ENCODE data around the gene YPEL1.
"Not testable (repeated sequence)": the region's sequence is repeated elsewhere in the genome, so short reads cannot be mapped to it uniquely, and the experiment has no call there.

Gene YPEL1

DNA sequence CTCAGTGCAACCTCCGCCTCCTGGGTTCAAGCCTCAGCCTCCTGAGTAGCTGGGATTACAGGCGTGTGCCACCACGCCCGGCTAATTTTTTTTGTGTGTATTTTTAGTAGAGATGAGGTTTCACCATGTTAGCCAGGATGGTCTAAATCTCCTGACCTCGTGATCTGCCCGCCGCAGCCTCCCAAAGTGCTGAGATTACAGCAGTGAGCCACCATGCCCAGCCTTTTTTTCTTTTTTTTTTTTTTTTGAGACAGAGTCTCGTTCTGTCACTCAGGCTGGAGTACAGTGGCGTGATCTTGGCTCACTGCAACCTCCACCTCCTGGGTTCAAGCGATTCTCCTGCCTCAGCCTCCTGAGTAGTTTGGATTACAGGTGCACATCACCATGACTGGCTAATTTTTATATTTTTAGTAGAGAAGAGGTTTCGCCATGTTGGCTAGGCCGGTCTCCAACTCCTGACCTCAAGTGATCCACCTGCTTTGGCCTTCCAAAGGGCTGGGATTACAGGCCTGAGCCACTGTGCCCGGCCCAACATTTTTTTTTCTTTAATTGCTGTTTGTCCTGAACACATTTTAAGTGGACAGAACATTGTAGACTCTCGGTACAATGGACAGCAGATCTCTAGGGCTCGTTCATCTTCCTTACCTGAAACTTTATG, 14.3 kb downstream of the YPEL1 start:
- not testable (repeated sequence) for DNase-seq (ENCODE audit: low spot score)

DNA sequence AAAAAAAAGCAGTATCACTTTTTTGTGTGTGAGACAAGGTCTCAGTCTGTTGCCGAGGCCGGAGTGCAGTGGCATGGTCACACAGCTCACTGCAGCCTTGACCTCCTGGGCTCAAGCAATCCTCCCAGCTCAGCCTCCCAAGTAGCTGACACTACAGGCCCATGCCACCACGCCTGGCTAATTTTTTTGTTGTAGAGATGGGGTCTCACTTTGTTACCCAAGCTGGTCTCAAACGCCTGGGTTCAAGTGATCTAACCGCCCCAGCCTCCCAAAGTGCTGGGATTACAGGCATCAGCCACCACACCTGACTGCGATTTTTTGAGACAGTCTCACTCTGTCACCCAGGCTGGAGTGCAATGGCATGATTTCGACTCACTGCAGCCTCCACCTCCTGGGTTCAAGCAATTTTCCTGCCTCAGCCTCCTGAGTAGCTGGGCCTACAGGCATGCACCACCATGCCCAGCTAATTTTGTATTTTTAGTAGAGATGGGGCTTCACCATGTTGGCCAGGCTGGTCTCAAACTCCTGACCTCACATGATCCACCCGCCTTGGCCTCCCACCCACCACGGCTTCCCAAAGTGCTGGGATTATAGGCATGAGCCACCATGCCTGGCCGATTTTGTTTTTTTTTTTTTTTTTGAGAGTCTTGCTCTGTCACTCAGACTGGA, 15.3 kb downstream of the YPEL1 start:
- DNase-seq (ENCODE audit: low spot score): not testable (repeated sequence)

DNA sequence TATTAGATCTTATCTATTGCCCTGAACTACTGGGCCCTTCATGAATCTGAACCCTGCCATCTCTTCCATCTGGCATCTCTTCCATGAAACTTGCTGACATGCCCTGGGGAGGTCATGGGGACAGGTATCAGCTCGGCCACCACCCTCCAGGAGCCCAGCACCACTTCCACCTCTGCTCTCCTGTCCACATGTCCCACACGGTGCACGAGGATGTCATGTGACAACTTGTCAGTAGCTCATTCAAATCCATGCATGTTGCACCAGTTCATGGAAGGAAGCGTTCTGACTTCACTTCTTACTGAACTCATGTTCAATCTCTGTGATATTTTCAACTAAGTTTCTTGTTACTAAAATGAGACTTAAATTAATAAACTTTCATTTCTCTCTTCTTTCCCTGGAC, 16.6 kb downstream of the YPEL1 start:
- DNase-seq (ENCODE audit: low spot score): no peak

DNA sequence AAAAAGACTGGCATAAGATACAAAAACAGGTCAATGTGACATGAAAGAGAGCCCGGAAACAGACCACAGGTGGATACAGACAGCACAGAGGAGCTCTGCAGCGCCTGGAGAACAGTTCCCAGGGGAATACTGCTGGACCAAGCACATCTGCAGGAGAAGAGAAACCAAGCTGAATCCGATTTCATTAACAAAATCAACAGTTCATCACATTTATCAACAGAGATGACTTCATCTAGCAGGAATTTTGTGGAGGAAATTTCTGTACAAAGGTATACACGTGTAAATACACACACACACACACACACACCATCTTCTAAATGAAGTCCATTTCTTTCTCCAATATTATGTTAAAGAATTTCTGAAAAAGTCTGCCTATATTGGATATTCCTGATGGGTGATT, 17.1 kb downstream of the YPEL1 start:
- no peak for DNase-seq (ENCODE audit: low spot score)

DNA sequence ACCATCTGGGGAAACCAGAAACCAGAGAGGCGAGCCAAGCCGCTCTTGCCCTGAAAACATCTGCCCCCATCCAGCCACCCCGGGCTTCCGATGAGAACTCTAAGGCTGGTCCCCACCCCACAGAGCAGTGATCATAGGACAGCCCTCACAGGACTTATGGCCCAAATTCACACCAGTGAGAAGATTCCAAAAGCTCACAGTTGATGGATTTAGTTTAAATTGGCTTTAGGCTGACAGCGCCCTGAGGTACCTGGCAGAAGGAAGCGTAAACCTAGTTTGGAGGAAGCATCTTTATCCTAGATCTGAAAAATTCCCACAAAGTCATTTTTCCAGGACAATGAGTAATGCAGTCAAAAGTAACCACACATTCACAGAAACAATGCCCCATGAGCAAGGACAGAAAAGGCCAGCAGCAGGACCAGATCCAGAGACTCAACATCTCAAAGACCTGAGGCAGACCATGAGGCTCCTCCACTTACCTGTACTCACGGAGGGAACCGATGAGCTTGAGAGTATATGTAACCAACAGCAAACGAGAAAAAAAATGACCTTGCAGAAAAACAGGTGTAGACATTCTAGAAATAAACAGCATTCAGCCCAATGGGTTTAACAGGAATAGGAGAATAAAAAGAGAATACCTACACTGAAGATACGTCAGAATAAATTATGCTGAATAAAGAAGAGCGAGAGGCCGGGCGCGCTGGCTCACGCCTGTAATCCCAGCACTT, 19.0 kb downstream of the YPEL1 start:
- not testable (repeated sequence) for DNase-seq (ENCODE audit: low spot score)

DNA sequence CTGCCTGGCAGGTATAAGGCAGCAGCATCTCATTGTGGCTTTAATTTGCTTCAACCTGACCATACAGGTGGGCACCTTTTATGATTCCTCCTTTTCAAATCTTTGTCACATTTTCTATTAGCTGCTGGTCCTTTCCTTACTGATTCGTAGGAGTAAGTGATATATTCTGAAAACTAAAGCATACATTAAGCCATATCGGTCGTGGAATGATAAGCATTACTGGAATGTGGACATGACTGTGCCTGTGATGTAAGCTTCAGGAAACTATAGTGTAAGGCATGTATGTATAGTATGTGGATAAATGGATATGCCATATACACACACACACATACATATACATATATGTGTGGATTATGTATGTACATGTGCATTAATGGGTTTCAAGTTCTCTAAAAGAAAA, 20.8 kb downstream of the YPEL1 start:
- no peak for DNase-seq (ENCODE audit: low spot score)

DNA sequence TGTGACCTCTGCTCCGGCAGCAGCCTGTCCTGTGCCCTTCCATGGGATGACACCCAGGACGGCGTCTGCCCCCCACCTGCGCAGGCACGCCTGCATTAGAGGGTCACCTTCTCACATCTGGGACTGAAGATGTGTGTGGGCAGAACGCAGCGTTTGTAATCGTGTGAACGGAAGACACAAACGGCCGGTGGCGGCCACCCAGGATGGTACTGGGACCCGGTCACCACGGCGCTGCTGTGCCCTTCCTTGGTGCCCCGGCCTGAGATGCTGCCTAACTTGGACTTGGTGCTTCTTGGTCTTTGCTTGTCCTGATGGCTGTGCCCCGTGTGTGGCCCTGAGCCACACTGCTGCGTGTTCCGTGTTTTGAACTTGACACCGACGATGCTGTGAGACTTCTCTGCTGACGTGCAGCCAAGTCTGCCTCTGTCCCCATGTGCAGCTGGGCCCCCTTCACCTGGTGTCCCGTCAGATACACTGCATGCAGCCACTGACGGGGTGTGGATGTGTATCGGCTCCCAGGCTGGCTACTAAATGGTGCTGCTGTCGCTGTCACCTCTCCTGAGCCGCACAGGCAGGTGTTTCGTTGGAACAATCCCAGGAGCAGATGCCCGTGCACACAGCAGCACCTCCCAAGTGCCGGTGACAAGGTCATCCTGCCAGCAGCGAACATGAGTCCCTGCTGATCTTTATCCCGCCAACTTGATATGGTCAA, 21.4 kb downstream of the YPEL1 start:
- no peak for DNase-seq (ENCODE audit: low spot score)

DNA sequence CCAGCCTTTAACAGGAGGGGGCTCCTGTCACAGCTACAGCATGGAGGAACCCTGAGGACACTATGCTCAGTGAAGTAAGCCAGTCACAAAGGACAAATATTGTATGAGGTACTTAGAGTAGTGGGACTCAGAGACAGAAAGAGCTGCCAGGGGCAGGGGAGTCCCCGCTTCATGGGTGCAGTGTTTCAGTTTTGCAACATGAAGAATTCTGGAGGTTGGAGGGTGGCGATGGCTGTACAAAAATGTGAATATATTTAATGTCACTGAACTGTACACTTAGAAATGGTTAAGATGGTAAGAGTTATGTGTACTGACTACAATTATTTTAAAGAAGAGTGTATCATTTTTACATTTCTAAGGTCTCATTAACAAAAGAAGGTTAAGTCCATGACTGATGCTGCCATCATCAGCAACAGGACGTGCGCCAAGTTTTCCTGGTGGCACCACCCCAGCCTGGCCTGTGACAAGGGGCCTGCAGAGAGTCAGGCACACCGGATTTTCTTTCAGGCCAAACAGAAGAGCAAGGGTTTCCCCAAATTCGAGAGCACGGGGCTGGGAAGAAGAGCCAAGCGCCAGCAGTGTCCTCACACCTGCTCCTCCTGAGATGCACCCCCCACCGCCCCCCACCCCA, 22.1 kb downstream of the YPEL1 start:
- no peak for DNase-seq (ENCODE audit: low spot score)

DNA sequence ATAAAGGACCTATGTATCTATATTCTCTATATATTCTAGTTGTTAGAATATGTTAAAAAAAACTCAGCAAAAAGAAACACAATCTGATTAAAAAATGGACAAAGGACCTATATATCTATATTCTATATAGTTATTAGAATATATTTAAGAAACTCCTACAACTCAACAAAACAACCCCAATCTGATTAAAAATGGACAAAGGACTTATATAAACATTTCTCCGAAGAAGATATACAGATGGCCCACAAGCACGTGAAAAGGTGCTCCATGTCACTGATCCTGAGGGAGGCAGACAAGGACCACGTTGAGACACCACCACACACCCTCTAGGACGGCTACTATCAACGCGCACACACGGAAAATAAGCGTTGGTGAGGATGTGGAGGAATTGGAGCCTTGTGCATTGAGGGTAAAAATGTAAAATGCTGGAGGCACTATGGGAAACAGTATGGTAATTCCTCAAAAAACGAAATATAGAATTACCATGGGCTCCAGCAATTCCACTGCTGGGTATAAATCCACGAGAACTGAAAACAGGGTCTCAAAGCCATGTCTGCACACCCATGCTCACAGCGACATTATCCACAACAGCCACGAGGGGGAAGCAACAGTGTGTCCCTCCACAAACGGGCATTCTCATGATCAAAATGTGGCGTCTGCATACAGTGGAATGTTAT, 22.7 kb downstream of the YPEL1 start:
- peak; percentile 75 for DNase-seq (ENCODE audit: low spot score)

DNA sequence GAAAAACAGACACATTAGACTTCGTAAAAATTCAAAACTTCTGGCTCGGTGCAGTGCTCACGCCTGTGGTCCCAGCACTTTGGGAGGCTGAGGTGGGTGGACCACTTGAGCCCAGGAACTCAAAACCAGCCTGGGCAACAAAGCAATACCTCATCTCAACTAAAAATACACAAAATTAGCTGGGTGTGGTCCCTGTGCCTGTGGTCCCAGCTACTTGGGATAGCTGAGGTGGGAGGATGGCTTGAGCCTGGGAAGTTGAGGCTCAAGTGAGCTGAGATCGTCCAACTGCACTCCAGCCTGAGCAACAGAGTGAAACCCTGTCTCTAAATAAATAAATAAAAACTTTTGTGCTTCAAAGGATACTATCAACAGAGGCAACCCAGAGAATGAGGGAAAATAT, 23.7 kb downstream of the YPEL1 start:
- no peak for DNase-seq (ENCODE audit: low spot score)

DNA sequence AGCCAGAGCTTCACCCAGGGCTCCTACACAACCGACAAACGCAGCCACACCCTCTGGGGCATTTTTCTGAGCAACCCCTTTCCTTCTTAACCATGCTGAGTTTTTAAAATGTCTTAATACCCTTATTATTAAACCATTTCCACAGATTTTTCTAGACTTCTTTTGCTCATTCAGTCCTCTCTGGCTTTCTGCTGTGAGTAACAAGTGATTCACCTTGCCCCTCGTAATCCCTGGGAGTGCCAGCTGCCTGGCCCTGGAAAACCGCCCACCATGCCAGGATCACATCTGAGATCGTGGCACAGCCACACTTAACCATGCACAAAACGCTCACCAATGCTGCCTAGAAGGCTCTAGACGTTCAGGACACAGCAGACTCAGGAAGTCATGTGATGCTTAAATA, 25.4 kb downstream of the YPEL1 start:
- no peak for DNase-seq (ENCODE audit: low spot score)

DNA sequence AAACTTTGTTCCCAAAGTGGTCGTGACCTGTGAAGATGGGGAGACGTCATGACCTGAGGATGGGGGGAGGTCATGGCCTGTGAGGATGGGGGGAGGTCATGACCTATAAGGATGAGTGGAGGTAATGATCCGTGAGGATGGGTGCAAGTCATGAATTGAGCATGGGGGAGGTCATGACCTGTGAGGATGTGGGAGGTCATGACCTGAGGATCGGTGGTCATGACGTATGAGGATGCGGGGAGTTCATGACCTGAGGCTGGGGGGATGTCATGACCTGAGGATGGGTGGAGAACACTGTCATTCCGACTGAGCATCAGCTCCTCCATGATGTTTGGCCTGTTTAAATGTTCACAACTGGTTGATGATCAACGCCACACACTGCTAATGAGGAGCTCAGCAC, 25.9 kb downstream of the YPEL1 start:
- DNase-seq (ENCODE audit: low spot score): no peak

DNA sequence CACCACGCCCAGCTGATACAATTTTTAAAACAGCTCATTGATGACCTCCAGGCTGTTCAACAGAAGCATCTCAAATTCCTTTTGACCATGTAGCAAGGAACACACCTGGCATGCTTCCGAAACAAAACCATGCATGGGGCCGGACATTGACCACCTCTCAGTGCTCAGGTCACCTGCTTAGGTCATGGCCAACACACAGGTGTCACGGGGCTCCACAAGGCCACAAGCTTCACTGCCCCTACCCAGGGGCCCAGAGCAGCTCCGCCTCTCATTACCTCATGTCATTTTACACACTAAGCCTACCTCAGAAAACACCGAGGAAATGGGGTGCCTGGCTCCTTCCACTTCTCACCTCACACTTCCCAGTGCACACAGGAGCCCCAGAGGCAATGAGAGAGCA, 26.6 kb downstream of the YPEL1 start:
- no peak for DNase-seq (ENCODE audit: low spot score)

DNA sequence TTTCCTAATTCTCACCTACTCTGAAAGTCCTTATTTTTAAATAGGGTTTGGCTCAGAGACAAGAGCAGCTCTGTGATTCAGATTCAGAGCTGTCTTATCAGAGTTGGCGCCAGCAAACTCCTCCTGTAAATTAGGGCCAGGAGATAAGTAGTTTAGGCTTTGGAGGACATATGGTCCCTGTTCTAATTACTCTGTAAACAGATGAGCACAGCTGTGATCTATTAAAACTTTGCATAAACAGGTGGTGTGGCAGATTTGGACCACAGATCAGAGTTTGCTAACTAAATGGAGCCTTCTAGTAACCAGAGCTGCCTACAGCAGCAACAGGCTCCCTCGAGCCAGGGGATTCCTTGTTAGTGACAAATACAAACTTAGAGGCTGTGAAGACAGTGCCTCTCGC, 27.9 kb downstream of the YPEL1 start:
- DNase-seq (ENCODE audit: low spot score): no peak

DNA sequence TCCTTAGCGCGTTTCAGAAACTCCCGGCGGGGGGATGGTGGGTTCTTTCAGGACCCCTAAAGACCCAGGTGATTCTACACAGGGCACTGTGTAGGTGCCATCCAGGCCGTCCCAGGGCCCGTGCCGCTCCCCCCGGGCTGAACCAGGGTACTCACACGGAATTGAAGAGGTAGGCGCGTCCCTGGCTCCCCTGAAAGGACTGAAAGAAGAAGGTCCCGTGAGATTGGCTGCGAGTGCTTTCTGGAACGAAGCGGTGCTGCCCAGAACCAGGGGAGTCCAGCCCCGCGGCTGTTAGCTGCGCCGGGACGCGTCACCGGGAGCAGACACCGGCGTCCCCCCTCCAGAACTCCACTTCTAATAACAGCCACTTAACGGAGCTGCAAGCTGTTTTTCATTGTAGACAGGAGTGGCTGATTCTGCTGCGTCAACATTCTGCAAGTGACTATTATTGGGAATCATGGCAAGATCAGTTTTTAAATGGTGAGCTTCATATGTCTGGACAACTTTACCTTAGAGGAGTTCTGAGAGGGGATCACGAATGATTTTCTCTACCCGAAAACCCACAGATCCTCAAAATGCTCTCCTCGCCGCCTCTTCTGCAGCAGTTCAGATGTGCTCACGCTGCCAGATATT, 31.8 kb downstream of the YPEL1 start:
- no peak for DNase-seq (ENCODE audit: low spot score)

DNA sequence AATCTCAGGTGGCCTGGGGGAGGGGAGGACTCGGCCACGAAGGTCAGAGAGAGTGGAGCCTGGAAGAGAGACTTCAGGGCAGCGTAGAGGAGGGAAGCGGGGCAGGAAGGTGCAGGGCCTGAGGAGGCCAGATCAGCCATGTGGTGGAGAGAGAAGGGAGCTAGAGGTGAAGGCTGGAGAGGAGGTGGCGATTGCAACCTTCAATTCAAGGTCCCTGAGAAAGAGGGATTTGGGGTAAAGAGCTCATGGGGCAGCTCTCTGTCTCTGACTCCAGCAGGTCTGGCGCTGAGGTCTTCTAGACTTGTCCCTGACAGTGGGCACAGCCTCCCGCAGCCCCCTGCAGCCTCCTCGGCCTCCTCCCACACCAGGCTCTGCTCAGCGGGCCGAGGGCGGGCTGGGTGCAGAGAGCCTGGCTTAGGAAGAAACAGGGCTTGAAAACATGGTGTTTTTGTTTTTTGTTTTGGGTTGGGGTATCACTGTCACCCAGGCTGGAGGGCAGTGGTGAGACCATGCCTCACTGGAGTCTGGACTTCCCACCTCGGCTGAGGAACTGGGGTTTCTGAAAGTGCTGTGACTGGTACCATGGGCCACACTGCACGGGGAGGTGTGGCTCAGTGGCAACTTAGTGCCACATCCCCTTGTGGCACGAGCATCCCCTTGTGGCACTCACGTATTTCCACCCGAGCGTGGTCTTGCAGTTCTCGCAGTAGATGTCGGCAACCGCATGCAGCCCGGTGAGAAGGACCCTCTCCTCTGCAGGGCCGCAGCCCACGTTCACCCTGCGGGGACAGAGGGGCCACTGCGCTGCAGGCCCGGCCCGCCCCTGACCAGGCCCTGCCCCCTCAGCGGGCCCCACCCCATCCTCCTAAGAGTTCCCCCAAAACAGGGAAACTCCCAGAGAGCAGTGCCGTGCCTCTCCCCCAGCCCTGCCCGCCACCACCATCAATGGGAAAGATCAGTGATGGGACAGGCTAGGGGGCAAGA, 32.6 kb downstream of the YPEL1 start:
- DNase-seq (ENCODE audit: low spot score): no peak

DNA sequence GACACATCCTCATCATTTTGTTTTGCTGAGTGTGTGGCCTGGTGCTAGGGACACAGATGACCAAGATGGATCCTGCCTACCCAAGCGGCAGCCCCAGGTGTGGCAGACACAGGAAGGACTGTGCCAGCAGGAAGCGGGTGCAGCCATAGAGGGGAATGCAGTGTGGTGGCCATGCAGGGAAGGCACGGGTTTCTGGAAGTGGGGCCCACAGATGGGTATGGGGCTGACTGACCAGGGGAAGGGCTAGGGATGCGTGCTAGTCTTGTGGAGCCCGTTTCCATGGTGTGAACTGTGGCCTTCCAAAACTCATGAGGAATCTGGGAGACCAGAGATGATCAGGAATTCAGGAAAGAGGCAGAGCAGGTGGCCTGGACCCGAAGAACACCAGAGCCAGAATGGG, 33.5 kb downstream of the YPEL1 start:
- DNase-seq (ENCODE audit: low spot score): no peak

DNA sequence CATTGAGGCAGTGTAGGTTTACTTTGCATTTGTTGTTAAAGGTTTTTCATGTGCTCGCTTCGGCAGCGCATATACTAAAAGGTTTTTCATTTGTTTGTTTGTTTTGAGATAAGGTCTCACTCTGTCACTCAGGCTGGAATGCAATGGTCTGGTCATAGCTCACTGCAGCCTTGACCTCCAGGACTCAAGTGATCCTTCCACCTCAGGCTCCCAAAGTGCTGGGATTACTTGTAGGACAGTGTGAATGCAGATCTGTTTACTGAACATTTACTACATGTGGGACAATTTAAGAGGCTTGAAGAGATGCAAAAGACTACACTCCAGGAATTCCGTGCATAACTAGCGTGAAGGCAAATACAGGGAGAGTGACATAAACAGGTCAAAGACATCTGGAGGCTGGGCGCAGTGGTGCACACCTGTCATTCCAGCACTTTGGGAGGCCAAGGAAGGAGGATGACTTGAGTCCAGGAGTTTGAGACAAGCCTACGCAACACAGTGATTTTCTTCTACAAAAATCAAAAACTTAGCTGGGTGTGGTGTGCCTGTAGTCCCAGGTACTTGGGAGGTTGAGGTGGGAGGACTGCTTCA, 34.1 kb downstream of the YPEL1 start:
- DNase-seq (ENCODE audit: low spot score): no peak

DNA sequence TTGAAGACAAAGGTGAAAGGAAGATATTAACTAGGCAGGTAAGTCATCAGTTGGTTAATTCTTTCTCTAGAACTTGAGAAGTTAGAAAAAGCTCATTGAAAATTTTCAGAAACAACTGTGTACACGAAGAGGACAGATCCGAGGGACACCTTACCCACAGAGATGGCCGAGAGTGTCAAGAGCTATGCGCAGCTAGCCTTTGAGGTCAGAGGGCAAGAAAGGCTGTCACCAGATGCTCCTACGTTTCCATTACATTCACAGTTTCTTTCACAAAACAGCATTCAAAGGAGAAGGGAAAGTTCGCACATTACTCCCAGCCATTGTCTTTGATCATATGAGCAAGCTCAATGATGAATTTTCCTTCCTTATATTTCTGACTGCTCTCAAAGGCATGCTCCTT, 34.8 kb downstream of the YPEL1 start:
- no peak for DNase-seq (ENCODE audit: low spot score)

DNA sequence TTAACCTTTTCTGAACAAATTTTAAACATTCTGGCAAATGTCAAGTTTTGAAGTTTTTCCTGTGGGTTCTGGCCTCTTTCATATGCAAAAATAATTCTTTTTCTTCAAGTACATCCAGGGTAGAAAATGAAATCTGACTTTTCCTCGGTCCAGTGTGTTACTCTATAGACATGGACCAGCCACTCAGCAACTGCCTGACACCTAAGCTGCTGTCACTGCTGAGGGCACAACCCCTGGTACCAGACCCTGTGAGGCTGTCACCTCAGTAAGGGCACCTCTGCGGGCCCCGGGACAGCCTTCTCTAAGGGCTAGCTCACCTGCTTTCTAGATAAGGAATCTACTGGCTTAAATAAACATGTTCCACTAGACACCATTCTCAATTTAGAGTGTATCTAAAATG, 36.0 kb downstream of the YPEL1 start:
- no peak for DNase-seq (ENCODE audit: low spot score)
